Loucy (cell line): ENCODE measurements around the gene PDZRN3.

Experiments used
- CTCF ChIP-seq: fragments of 200-600 bp; sonication (generic); conservative IDR thresholded peaks from 2 replicates; pipeline ENCODE4 v1.5.1; 2014; ENCODE audit warnings: mild to moderate bottlenecking, antibody characterized with exemption, low read length
- EZH2phosphoT487 ChIP-seq: fragments of 200-600 bp; IDR thresholded peaks from 2 replicates; pipeline ENCODE4 v1.6.1; 2018; ENCODE audit warnings: antibody characterized with exemption, mild to moderate bottlenecking, moderate library complexity, borderline replicate concordance

DNA sequence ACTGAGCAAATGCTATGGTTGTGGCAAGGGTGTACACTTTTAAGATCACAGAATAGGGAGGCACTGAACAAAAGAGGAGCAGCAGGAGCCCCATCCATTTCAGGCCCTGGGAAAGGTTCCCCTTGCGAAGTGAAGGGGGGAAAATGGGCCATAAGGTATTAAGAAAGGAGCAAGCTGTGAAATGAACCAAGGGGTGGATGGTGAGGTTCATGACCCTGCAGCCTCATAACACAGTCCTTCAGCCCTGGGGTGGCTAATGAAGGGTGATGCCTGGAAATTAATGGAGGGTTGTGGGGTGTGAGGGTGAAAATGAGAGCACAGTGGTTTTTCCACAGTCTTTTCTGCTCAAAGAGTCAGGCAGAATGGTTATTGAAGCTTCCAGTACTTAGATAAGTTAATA, 150.1 kb downstream of the PDZRN3 start:
- TF ChIP-seq CTCF (no peak), EZH2phosphoT487 (no peak)
